ENCODE results near the gene TRMT1L. TPM values are rescaled to one million over a fixed set of nuclear protein-coding genes. Genes with fewer than 3 reads are reported as not detected.

Gene TRMT1L
- total RNA-seq, 1 experiment from 2014 or later, result 24.3 TPM

GRCh38 chr1:185110145-185110544, 46.6 kb downstream of the TRMT1L start:
- no peaks in the 10 kb centered on the region for H3K27me3 ChIP-seq (replicated peaks; ENCODE audit: insufficient read depth, low read depth, low read length, poor library complexity)
- H3K4me3 ChIP-seq (ENCODE audit: low read depth, low read length, poor library complexity, severe bottlenecking), result no peak overlapping the region
- CTCF ChIA-PET, result no interaction called here
- peaks cover 10% of the 10 kb centered on the region for H3K9me3 ChIP-seq (ENCODE audit: low read depth, low read length, poor library complexity, severe bottlenecking)
- POLR2A ChIA-PET (ENCODE audit: low non-redundant PET), result no interaction called here
- no peak overlapping the region for H3K27ac ChIP-seq (ENCODE audit: low read depth, low read length, poor library complexity, severe bottlenecking)
- H3K36me3 ChIP-seq (ENCODE audit: insufficient read depth, low read length, poor library complexity, severe bottlenecking), result no peaks in the 10 kb centered on the region
- intact Hi-C loops (cut with micrococcal nuclease; ENCODE audit: unreplicated experiment), result no loop called here
- no TSS peak for BruUV-seq (replicated peaks)
- no peak for DNase-seq (ENCODE audit: low spot score)
- no peaks in the 10 kb centered on the region for H3K4me1 ChIP-seq (ENCODE audit: insufficient read depth, low read length, poor library complexity, severe bottlenecking)
- no peak for TF ChIP-seq EZH2 (IDR thresholded peaks at IDR 0.05; ENCODE audit: borderline replicate concordance, low read depth, low read length, poor library complexity, severe bottlenecking)
- TF ChIP-seq, protein P1, sequence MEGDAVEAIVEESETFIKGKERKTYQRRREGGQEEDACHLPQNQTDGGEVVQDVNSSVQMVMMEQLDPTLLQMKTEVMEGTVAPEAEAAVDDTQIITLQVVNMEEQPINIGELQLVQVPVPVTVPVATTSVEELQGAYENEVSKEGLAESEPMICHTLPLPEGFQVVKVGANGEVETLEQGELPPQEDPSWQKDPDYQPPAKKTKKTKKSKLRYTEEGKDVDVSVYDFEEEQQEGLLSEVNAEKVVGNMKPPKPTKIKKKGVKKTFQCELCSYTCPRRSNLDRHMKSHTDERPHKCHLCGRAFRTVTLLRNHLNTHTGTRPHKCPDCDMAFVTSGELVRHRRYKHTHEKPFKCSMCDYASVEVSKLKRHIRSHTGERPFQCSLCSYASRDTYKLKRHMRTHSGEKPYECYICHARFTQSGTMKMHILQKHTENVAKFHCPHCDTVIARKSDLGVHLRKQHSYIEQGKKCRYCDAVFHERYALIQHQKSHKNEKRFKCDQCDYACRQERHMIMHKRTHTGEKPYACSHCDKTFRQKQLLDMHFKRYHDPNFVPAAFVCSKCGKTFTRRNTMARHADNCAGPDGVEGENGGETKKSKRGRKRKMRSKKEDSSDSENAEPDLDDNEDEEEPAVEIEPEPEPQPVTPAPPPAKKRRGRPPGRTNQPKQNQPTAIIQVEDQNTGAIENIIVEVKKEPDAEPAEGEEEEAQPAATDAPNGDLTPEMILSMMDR (conservative IDR thresholded peaks at IDR 0.05; ENCODE audit: low read depth, low read length), result no peak

GRCh38 chr1:185108321-185108720, 48.4 kb downstream of the TRMT1L start:
- ChIA-PET POLR2A (ENCODE audit: low non-redundant PET) (no interaction called here), CTCF (no interaction called here)
- Histone ChIP-seq H3K27me3 (replicated peaks; ENCODE audit: insufficient read depth, low read depth, low read length, poor library complexity) (no peaks in the 10 kb centered on the region), H3K4me3 (ENCODE audit: low read depth, low read length, poor library complexity, severe bottlenecking) (no peak overlapping the region), H3K4me1 (ENCODE audit: insufficient read depth, low read length, poor library complexity, severe bottlenecking) (no peaks in the 10 kb centered on the region), H3K36me3 (ENCODE audit: insufficient read depth, low read length, poor library complexity, severe bottlenecking) (no peaks in the 10 kb centered on the region), H3K27ac (ENCODE audit: low read depth, low read length, poor library complexity, severe bottlenecking) (no peak overlapping the region), H3K9me3 (ENCODE audit: low read depth, low read length, poor library complexity, severe bottlenecking) (peaks cover 10% of the 10 kb centered on the region)
- BruUV-seq (replicated peaks), result no TSS peak
- no peak for DNase-seq (ENCODE audit: low spot score)
- no peak for TF ChIP-seq EZH2 (IDR thresholded peaks at IDR 0.05; ENCODE audit: borderline replicate concordance, low read depth, low read length, poor library complexity, severe bottlenecking)
- TF ChIP-seq, protein P1 (conservative IDR thresholded peaks at IDR 0.05; ENCODE audit: low read depth, low read length), result no peak
- intact Hi-C loops (cut with micrococcal nuclease; ENCODE audit: unreplicated experiment), result no loop called here

GRCh38 chr1:185105121-185105520, 51.6 kb downstream of the TRMT1L start:
- no peak overlapping the region for H3K4me3 ChIP-seq (ENCODE audit: low read depth, low read length, poor library complexity, severe bottlenecking)
- intact Hi-C loops (cut with micrococcal nuclease; ENCODE audit: unreplicated experiment), result no loop called here
- CTCF ChIA-PET, result no interaction called here
- H3K4me1 ChIP-seq (ENCODE audit: insufficient read depth, low read length, poor library complexity, severe bottlenecking), result no peaks in the 10 kb centered on the region
- H3K27me3 ChIP-seq (replicated peaks; ENCODE audit: insufficient read depth, low read depth, low read length, poor library complexity), result no peaks in the 10 kb centered on the region
- no peak for TF ChIP-seq EZH2 (IDR thresholded peaks at IDR 0.05; ENCODE audit: borderline replicate concordance, low read depth, low read length, poor library complexity, severe bottlenecking)
- TF ChIP-seq, protein P1 (conservative IDR thresholded peaks at IDR 0.05; ENCODE audit: low read depth, low read length), result no peak
- DNase-seq (ENCODE audit: low spot score), result no peak
- peaks cover 10% of the 10 kb centered on the region for H3K9me3 ChIP-seq (ENCODE audit: low read depth, low read length, poor library complexity, severe bottlenecking)
- POLR2A ChIA-PET (ENCODE audit: low non-redundant PET), result interaction anchor here (0.8 kb wide), 1 partner anchor 45 kb away, joined by 3 read pairs; no protein-coding TSS in a partner anchor
- BruUV-seq (replicated peaks), result no TSS peak
- H3K36me3 ChIP-seq (ENCODE audit: insufficient read depth, low read length, poor library complexity, severe bottlenecking), result peaks cover 11% of the 10 kb centered on the region
- H3K27ac ChIP-seq (ENCODE audit: low read depth, low read length, poor library complexity, severe bottlenecking), result no peak overlapping the region

All from A673 (cell line).